Stimulated activated effector memory CD8-positive, alpha-beta T cell treated with anti-CD3 and anti-CD28 coated beads, Interleukin-12 subunit alpha, Interleukin-12 subunit beta, amount 100 ng/mL, for 72 hours (primary cell): Measurements from ENCODE around the gene PTPRM.
"Not testable (repeated sequence)": the region's sequence is repeated elsewhere in the genome, so short reads cannot be mapped to it uniquely, and the experiment has no call there.

Source experiments
- ATAC-seq: fragments of 150-1000 bp; cut with Tn5 transposase; 2 replicates; pipeline ENCODE4 v1.10.0; 2021
- DNase-seq, 2 donors: peaks; one replicate each; pipeline ENCODE4 v3.0.0; 2021 to 2022; ENCODE audit warnings: low spot score in 2 of 2
- H3K27ac Mint-ChIP-seq: one replicate; pipeline ENCODE4 v1.8.0; 2022; ENCODE audit warnings: mild to moderate bottlenecking, mixed read lengths
- H3K36me3 Mint-ChIP-seq: one replicate; pipeline ENCODE4 v1.8.0; 2022; ENCODE audit warnings: mild to moderate bottlenecking, mixed read lengths
- H3K4me1 Mint-ChIP-seq: one replicate; pipeline ENCODE4 v1.8.0; 2022; ENCODE audit warnings: mixed read lengths
- H3K4me3 Mint-ChIP-seq: one replicate; pipeline ENCODE4 v1.8.0; 2022; ENCODE audit warnings: mild to moderate bottlenecking, mixed read lengths
- H3K9me3 Mint-ChIP-seq: one replicate; pipeline ENCODE4 v1.8.0; 2022; ENCODE audit warnings: mixed read lengths

The PTPRM gene

GRCh38 chr18:8424917-8425725 lies 858.0 kb downstream of the PTPRM start:
- Mint-ChIP-seq H3K4me1 (no peaks in the 10 kb centered on the region), H3K9me3 (no peaks in the 10 kb centered on the region), H3K36me3 (no peaks in the 10 kb centered on the region), H3K27ac (no peak overlapping the region), H3K4me3 (no peak overlapping the region)
- no peak for DNase-seq
- ATAC-seq, result no peak

- no peaks in the 10 kb centered on the region for H3K4me1 Mint-ChIP-seq
- no peaks in the 10 kb centered on the region for H3K36me3 Mint-ChIP-seq
- no peak overlapping the region for H3K4me3 Mint-ChIP-seq
- DNase-seq, result no peak
- no peak overlapping the region for H3K27ac Mint-ChIP-seq
- ATAC-seq, result no peak
- H3K9me3 Mint-ChIP-seq, result no peaks in the 10 kb centered on the region
Observed at GRCh38 chr18:8426401-8426800, 859.3 kb downstream of the PTPRM start.

GRCh38 chr18:8427339-8427738 lies 860.2 kb downstream of the PTPRM start:
- Mint-ChIP-seq H3K27ac (no peak overlapping the region), H3K4me1 (no peaks in the 10 kb centered on the region), H3K36me3 (no peaks in the 10 kb centered on the region), H3K4me3 (no peak overlapping the region), H3K9me3 (no peaks in the 10 kb centered on the region)
- ATAC-seq (no peak), DNase-seq (no peak)

GRCh38 chr18:8428951-8429350 lies 861.8 kb downstream of the PTPRM start:
- Mint-ChIP-seq H3K4me1 (no peaks in the 10 kb centered on the region), H3K36me3 (no peaks in the 10 kb centered on the region), H3K9me3 (no peaks in the 10 kb centered on the region), H3K4me3 (no peak overlapping the region), H3K27ac (no peak overlapping the region)
- no peak for DNase-seq
- ATAC-seq, result peak; percentile 9

GRCh38 chr18:8431036-8431435 lies 863.9 kb downstream of the PTPRM start:
- H3K27ac Mint-ChIP-seq, result no peak overlapping the region
- H3K36me3 Mint-ChIP-seq, result no peaks in the 10 kb centered on the region
- peaks cover 3% of the 10 kb centered on the region for H3K9me3 Mint-ChIP-seq
- DNase-seq, result no peak
- ATAC-seq, result no peak
- H3K4me1 Mint-ChIP-seq, result no peaks in the 10 kb centered on the region
- no peak overlapping the region for H3K4me3 Mint-ChIP-seq

- ATAC-seq, result no peak
- no peak overlapping the region for H3K27ac Mint-ChIP-seq
- H3K4me1 Mint-ChIP-seq, result no peaks in the 10 kb centered on the region
- no peak overlapping the region for H3K4me3 Mint-ChIP-seq
- no peak for DNase-seq
- H3K9me3 Mint-ChIP-seq, result peaks cover 3% of the 10 kb centered on the region
- no peaks in the 10 kb centered on the region for H3K36me3 Mint-ChIP-seq
Observed at GRCh38 chr18:8433323-8433722, 866.2 kb downstream of the PTPRM start.

GRCh38 chr18:8433771-8434170 lies 866.7 kb downstream of the PTPRM start:
- no peaks in the 10 kb centered on the region for H3K4me1 Mint-ChIP-seq
- H3K9me3 Mint-ChIP-seq, result peaks cover 3% of the 10 kb centered on the region
- no peak overlapping the region for H3K4me3 Mint-ChIP-seq
- DNase-seq (no peak), ATAC-seq (no peak)
- H3K27ac Mint-ChIP-seq, result no peak overlapping the region
- no peaks in the 10 kb centered on the region for H3K36me3 Mint-ChIP-seq

- Mint-ChIP-seq H3K27ac (no peak overlapping the region), H3K4me3 (no peak overlapping the region), H3K36me3 (no peaks in the 10 kb centered on the region), H3K4me1 (no peaks in the 10 kb centered on the region), H3K9me3 (peaks cover 3% of the 10 kb centered on the region)
- ATAC-seq (no peak), DNase-seq (no peak)
Observed at GRCh38 chr18:8435376-8435775, 868.3 kb downstream of the PTPRM start.

- ATAC-seq, result no peak
- peaks cover 3% of the 10 kb centered on the region for H3K9me3 Mint-ChIP-seq
- H3K36me3 Mint-ChIP-seq, result no peaks in the 10 kb centered on the region
Observed at GRCh38 chr18:8439055-8439454, 871.9 kb downstream of the PTPRM start.

GRCh38 chr18:8443505-8443904 lies 876.4 kb downstream of the PTPRM start:
- no peak for DNase-seq
- no peaks in the 10 kb centered on the region for H3K36me3 Mint-ChIP-seq
- no peaks in the 10 kb centered on the region for H3K9me3 Mint-ChIP-seq
- ATAC-seq, result no peak
- H3K4me3 Mint-ChIP-seq, result no peak overlapping the region
- H3K4me1 Mint-ChIP-seq, result no peaks in the 10 kb centered on the region
- no peak overlapping the region for H3K27ac Mint-ChIP-seq

More at GRCh38 chr18:8439055-8439454, 871.9 kb downstream of the PTPRM start:
- no peak overlapping the region for H3K27ac Mint-ChIP-seq
- no peak for DNase-seq
- no peaks in the 10 kb centered on the region for H3K4me1 Mint-ChIP-seq
- no peak overlapping the region for H3K4me3 Mint-ChIP-seq

- H3K4me3 Mint-ChIP-seq, DNase-seq, H3K9me3 Mint-ChIP-seq, H3K27ac Mint-ChIP-seq, H3K36me3 Mint-ChIP-seq, H3K4me1 Mint-ChIP-seq, ATAC-seq: not testable (repeated sequence)
Observed at GRCh38 chr18:8446936-8447335, 879.8 kb downstream of the PTPRM start.

- no peak for DNase-seq
- no peak for ATAC-seq
- Mint-ChIP-seq H3K36me3 (no peaks in the 10 kb centered on the region), H3K27ac (no peak overlapping the region), H3K4me3 (no peak overlapping the region), H3K9me3 (no peaks in the 10 kb centered on the region), H3K4me1 (no peaks in the 10 kb centered on the region)
Observed at GRCh38 chr18:8448130-8448529, 881.0 kb downstream of the PTPRM start.

GRCh38 chr18:8450013-8450412 lies 882.9 kb downstream of the PTPRM start:
- DNase-seq (no peak), ATAC-seq (no peak)
- Mint-ChIP-seq H3K4me3 (no peak overlapping the region), H3K4me1 (no peaks in the 10 kb centered on the region), H3K27ac (no peak overlapping the region), H3K36me3 (no peaks in the 10 kb centered on the region), H3K9me3 (no peaks in the 10 kb centered on the region)

GRCh38 chr18:8450898-8451665 lies 884.0 kb downstream of the PTPRM start:
- no peak for ATAC-seq
- no peak overlapping the region for H3K27ac Mint-ChIP-seq
- H3K4me1 Mint-ChIP-seq, result no peaks in the 10 kb centered on the region
- H3K36me3 Mint-ChIP-seq, result no peaks in the 10 kb centered on the region
- H3K4me3 Mint-ChIP-seq, result no peak overlapping the region
- no peak for DNase-seq
- H3K9me3 Mint-ChIP-seq, result no peaks in the 10 kb centered on the region

- Mint-ChIP-seq H3K4me1 (no peaks in the 10 kb centered on the region), H3K9me3 (no peaks in the 10 kb centered on the region), H3K36me3 (no peaks in the 10 kb centered on the region), H3K27ac (no peak overlapping the region), H3K4me3 (no peak overlapping the region)
- ATAC-seq, result no peak
- no peak for DNase-seq
Observed at GRCh38 chr18:8453528-8453927, 886.4 kb downstream of the PTPRM start.

- Mint-ChIP-seq H3K4me1 (no peaks in the 10 kb centered on the region), H3K4me3 (no peak overlapping the region), H3K27ac (no peak overlapping the region), H3K9me3 (no peaks in the 10 kb centered on the region), H3K36me3 (no peaks in the 10 kb centered on the region)
- DNase-seq (no peak), ATAC-seq (no peak)
Observed at GRCh38 chr18:8454136-8454535, 887.0 kb downstream of the PTPRM start.
